HG02840 (cell line): ENCODE results near the gene SLC7A7.
"Not testable (repeated sequence)": the region's sequence is repeated elsewhere in the genome, so short reads cannot be mapped to it uniquely, and the experiment has no call there.

ENCODE experiments used
- ATAC-seq: cut with Tn5 transposase; IDR thresholded peaks from one replicate; pipeline ENCODE4 v1.9.1; 2021; ENCODE audit warnings: mild to moderate bottlenecking, moderate library complexity, moderate number of reproducible peaks; ENCODE audit not compliant: unreplicated experiment, low FRiP score

Gene SLC7A7

DNA sequence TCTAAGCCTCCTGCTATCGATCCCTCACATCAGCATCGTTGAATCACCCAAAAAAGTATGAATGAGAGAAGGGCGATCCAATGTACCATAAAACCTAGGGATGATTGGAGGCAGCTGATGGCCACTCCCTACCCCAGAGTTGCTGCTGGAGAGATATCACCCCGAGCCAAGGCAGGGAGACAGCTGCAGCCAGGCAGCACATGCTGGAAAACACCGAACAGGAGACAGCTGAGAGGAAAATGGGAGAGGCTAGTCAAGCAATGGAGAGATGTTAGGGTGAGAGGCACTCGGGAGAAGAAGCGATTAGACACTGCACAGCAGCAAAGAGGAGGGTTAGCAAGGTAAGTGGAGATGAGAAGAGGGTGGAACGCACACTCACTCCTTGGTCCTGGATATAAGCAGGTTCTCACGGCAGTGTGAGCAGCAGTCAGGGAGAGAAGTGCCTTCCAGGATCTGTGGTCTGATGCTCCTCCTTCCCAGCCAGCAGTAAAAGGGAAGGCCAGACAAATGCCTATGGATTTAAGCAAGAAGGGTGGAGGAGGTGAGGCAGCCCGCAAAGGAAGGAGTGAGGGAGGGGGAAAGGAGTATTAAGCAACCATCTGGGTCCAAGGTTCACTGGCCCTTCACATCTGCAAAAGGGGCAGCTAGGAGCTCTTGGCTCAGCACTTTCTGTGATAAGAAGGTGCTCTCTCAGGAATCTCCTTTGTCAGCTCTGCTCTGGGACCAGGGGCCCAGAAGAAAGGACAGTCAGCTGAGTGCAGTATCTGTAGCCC is at the start of gene SLC7A7:
SLC7A7 (minus strand) TSS at position 495 of the 773 bp plus-strand sequence. CDS start 2,037 bp downstream, outside the sequence.
- no peak for ATAC-seq

DNA sequence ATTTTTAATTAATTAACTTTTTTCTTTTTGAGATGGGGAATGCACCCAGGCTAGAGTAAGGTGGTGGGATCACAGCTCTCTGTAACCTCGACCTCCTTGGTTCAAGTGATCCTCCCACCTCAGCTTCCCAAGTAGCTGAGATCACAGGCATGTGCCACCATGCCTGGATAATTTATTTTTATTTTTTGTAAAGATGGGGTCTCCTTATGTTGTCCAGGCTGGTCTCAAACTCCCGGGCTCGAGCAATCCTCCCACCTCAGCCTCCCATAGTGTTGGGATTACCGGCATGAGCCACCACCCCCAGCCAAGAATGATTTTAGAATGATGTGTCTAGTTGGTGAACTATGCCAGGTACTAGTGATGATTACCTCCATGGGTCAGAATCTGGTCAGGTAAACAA is 49.7 kb upstream of the SLC7A7 start:
- ATAC-seq, result no peak

DNA sequence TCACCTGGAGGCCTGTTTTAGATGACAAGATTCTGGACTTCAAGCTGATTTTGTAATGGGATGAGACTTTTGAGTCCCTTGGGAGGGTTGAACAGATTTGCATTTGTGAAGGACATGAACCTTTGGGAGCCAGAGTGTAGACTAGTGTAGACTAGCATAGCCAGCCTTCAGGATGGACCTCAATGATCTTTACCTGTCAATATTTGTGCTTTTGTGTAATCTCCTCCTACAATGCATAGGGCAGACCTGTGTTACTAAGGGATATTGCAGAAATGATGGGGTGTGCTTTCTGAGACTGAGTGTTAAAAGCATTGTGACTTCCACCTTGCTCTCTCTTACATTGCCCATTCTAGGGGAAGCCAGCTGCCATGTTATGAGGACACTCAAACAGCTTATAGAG is 46.4 kb upstream of the SLC7A7 start:
- no peak for ATAC-seq

DNA sequence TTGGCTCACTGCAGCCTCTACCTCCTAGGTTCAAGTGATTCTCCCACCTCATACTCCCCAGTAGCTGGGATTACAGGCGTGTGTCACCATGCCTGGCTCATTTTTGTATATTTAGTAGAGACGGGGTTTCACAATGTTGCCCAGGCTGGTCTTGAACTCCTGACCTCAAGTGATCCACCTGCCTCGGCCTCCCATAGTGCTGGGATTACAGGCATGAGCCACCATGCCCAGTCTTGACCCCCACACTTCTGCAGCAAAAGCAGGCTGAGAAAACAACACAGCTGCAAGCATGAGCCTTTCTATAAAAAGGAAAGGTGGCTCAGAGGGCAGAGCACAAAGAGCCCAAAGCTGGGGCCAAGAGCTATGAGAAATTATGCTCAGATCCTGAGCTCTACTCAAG is 45.1 kb upstream of the SLC7A7 start:
- not testable (repeated sequence) for ATAC-seq

DNA sequence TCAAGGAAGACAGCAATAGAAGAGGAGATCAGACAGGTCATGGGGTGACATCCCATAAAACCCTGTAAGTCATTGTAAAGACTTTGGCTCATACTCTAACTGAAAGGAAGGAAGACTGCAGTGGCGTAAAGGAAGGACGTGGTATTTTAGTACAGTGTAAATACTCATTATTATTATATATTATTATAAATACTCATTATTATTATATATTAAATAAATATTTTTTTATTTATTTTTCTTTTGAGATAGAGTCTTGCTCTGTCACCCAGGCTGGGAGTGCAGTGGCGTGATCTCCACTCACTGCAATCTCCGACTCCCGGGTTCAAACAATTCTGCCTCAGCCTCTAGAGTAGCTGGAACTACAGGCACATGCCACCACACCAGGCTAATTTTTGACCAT is 41.2 kb upstream of the SLC7A7 start:
- ATAC-seq, result no peak

DNA sequence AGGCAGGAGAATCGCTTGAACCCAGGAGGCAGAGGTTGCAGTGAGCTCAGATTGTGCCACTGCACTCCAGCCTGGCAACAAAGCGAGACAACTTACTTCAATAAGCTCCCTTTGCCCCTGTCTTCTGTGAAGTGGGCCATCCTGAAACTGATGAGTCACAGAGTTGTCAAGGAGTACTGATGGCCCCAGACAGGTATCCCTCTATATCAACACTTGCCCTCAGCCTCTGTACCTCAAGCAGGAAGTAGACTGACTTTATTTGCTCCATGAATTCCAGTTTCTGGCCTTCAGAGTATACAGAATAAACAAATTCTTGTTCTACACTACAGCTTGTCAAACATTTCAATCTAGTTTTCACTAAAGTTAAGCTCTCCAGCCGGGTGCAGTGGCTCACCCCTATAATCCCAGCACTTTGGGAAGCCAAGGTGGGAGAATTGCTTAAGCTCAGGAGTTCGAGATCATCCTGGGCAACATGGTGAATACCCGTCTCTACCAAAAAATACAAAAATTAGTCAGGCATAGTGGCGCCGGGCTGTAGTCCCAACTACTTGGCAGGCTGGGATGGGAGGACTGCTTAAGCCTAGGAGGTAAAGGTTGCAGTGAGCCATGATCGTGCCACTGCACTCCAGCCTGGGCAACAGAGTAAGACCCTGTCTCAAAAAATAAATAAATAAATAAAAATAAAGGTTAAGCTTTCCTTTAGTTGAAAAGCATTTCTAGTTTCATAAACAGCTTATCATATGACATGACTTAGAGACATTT is 39.9 kb upstream of the SLC7A7 start:
- ATAC-seq, result no peak

DNA sequence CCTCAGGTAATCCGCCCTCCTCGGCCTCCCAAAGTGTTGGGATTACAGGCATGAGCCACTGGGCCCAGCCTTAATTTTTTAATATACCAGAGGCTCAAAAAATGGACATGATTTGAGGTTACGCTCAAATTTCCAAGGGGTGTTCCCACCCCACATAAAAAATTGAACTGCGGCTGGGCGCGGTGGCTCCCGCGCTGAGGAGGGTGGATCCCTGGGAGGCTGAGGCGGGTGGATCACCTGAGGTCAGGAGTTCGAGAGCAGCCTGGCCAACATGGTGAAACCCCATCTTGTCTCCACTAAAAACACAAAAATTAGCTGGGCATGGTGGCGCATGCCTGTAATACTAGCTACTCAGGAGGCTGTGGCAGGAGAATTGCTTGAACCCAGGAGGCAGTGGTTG is 39.1 kb upstream of the SLC7A7 start:
- ATAC-seq, result not testable (repeated sequence)

DNA sequence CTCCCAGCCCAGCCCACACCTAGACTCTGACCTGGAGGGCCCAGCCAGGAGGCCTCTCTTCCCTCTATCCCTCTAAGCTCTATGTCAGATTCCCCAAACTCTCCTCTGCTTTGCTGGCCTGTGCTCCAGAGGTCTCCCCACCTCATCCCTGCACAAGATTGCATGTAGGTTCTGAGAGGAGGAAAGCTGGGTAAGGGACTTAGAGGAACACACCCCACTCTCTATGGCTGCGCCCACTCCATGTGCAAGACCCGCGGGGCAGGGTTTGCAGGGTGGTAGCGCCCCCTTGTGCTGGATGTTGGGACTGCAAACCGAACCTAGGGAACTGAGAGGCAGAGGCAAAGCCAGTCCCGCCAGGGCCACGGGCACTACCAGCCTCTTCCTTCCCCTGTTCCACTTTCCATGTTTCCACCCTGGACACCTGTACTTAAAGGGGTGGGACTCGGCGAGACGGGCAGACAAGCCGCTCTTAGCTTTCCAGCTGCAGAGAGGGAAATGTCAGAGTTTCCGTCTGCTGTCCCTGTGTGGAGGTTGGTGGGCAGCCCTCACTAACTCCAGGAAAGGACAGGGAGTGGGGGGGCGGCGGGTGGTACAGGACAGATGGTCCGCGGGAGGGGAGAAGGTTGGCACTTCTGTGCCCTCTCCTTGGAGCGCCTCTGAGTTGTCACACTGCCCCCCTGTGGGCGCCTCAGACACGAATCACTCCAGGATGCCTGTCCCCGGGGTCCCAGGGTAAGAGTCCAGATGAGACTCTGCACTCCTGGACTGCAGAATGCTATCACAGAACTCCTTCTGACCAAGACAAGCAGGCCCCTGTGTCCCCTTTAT is 37.9 kb upstream of the SLC7A7 start:
- ATAC-seq, result no peak

DNA sequence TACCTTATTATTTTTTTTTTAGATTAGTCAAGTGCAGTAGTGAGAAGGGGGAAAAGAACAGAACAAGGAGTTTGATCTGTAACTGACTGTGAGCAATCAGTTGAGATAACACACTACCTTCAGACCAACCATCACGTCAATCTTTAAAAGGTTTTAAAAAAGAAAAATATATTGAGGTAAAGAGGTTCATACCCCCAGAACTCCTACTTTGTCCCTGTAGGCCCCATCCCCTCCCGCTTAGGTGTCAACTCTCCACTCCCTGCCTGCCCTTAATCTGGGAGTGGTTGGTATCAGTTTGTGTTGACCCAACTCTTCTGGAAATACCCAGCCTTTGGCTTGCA is 37.3 kb upstream of the SLC7A7 start:
- ATAC-seq, result no peak

DNA sequence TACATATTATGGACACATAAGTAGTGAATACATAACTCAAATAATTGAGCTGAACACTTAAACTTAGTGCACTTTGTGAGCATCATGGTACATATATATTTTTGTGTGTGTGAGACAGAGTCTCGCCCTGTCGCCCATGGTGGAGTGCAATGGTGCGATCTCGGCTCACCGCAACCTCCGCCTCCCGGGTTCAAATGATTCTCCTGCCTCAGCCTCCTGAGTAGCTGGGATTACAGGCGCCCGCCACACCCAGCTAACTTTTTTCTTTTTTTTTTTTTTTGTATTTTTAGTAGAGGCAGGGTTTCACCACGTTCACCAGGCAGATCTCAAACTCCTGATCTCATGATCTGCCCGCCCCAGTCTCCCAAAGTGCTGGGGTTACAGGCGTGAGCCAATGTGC is 36.9 kb upstream of the SLC7A7 start:
- not testable (repeated sequence) for ATAC-seq

DNA sequence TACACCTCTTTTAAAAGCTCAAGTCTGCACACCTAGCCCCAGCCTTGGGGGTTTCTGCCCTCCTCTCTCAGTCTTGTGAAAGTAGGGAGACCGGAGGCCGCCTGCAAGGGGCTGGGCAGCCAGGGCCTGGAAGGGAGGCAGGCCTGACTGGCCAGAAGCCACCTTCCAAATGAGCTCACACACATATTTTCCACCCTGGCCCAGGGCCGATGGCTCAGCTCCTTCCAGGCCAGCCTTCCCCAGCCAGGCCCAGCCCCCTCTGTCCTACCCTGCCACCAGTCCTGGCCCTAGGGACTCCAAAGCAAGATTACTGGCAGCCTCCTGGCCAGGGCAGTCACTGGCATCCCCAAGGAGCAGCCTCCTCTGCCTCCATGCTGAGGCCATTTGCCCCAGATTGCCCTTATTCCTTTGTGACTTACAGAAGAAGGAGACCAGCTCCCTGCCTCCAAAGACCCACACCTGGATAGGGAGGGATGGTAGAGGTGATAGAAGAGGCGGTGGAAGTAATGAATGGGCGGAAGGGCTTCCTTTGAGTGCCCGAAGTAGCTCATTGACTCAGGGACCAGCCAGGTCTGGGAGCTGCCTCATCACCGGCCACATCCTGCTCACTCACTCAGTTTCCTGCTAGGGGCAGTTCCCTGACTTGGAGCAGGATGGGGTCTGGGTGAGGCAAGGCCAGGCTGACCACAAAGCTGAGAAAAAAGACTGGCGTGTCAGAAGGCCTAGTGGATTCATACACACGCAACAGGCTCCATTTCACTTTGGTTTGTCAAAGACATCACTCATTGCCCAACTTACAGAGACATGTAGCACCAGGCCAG is 35.9 kb upstream of the SLC7A7 start:
- ATAC-seq, result no peak

DNA sequence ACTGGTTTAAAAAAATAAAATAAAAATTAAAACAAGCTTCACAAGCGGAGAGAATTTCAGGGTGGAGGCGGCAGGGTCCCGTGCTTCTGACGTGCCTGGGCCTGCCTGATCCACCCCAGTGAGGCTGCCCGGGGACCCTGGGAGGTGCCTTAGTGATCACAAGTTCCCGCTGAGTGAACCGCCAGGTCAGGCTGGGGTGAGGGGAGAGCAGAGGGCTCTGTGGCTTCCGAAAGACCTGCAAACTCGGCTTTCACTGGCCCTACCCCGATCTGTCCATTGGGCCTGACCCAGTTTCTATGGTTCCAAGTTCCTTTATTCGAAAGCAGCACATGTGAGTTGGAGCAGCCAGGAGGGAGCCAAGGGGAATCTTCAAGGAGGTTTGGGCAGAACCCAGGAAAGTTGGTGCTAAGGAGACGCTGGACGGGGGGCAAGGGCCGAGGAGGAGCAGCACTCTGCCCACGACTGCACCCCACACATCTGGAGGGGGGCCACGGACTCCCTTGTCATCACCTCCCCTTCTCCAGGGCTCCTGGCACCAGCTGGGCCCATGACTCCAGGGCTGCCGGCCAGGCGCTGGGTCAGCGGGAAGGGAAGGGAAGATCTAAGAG is 34.1 kb upstream of the SLC7A7 start:
- no peak for ATAC-seq

DNA sequence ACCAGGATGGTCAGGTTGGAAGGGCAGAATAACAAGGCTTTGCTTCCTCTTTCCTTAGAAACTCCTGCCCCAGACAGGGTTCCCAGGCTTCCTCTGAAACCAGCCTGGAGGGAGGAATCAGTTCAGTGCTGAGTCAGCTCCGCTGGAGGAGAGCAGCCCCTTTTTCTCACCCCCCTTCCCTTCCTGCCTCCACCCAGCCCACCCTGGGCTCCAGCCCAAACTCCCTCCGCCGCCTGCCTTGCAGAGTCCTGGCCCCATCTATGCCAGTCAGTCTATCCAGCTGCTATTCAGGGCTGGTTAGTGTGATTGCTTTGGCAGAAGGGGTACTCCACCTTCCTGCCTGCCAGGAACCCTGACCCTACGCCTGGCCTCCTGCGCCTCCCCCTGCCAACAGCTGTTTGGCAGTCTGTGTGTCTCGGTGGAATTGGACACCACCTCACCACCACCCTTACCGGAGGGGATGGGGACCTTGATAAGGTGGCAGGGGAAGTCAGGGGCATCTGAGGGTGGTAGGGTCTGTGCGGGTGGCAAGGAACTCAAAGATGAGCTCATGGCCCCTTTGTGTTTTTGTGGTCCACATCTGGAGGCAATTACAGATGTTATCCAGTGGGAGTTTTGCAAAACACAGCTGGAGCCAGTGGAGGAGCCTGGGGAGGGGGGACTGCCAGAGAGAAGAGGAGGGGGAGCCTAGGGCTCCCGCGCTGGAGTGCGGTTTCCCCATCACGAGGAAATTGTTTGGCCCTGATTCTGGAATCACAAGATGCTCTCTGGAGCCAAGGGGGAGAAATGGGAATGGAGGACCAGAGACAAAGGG is 33.3 kb upstream of the SLC7A7 start:
- ATAC-seq, result no peak

DNA sequence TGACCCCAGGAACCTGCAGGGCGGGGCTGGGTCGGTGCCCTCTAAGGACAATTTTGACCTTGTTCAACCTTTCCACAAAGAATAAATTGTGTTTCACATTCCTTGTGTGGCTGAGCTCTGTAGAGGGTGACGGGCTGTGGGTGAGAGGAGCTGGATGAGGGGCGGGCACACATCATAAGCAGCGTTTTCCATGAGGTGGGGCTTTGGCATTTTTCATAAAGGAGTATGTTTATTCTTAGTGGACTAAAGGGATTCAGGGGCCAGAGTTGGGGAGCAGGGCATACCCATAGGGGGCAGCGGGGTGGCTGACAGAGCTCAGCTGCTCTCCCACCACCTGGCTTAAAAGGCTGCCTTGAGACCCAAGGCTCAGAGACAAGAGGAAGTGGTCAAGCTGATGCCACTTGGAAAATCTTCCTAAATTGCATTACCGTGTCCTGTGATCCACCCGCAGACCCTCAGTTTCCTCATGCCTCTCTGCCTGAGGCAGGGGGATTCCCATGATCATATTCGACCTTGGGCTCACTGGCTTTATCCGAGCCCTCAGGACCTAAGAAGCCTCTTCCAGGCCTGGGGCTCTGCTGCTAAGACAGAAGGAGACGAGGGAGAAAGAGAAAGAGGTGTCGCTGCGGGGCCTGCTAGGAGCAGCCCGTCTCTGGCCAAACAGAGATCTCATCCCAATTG is 32.6 kb upstream of the SLC7A7 start:
- ATAC-seq, result no peak

DNA sequence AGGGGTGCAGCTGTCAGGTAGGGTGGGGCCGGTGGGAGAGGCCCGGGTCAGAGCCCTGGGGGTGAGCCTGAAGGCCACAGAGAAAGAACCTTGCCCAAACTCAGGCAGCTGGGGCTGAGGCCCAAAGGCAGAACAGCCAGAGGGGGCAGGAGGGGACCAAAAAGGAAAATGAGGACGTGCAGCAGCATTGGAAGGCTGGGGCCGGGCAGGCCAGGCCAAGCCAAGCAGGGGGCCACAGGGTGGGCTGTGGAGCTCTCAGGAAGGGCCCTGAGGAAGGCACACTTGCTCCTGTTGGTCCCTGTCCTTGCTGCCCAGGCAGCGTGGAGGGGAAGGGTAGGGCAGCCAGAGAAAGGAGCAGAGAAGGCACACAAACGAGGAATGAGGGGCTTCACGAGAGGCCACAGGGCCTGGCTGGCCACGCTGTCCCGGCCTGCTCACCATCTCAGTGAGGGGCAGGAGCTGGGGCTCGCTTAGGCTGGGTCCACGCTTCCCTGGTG is 31.6 kb upstream of the SLC7A7 start:
- no peak for ATAC-seq

DNA sequence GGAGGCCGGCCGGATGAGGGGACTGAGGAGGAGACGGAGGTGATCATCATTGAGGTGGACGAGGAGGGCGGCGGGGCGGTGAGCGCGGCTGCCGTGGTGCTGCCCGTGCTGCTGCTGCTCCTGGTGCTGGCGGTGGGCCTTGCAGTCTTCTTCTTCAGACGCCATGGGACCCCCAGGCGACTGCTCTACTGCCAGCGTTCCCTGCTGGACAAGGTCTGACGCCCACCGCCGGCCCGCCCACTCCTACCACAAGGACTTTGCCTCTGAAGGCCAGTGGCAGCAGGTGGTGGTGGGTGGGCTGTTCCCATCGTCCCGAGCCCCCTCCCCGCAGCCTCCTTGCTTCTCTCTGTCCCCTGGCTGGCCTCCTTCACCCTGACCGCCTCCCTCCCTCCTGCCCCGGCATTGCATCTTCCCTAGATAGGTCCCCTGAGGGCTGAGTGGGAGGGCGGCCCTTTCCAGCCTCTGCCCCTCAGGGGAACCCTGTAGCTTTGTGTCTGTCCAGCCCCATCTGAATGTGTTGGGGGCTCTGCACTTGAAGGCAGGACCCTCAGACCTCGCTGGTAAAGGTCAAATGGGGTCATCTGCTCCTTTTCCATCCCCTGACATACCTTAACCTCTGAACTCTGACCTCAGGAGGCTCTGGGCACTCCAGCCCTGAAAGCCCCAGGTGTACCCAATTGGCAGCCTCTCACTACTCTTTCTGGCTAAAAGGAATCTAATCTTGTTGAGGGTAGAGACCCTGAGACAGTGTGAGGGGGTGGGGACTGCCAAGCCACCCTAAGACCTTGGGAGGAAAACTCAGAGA is 30.8 kb upstream of the SLC7A7 start:
- no peak for ATAC-seq

DNA sequence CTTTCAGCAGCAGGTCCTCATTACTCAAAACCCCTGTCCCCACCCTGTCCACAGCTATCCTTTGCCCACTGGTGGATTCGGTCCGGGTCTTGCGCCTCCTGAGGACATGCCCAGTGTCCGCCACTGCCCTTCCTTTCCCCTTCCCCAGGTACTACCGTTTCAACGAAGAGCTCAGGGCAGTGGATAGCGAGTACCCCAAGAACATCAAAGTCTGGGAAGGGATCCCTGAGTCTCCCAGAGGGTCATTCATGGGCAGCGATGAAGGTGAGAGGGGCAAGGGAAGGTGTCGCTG is 29.8 kb upstream of the SLC7A7 start:
- ATAC-seq, result no peak
